HL-60/S4 treated with phorbol 12-myristate 13-acetate at 8.2 ng/mL for 4 days and 3 days (cell line): ENCODE data around the gene GPR179.

ENCODE experiments used
- in situ Hi-C: fragments of 300-500 bp; cut with MboI; formaldehyde crosslinking; loops from 2 replicates; pipeline ENCODE4 v1.15.0; 2022; ENCODE audit warnings: low sequenced_read_pairs

Gene GPR179

GRCh38 chr17:38344420-38344745, 627 bp upstream of the GPR179 start:
- in situ Hi-C loops = no loop called here

DNA sequence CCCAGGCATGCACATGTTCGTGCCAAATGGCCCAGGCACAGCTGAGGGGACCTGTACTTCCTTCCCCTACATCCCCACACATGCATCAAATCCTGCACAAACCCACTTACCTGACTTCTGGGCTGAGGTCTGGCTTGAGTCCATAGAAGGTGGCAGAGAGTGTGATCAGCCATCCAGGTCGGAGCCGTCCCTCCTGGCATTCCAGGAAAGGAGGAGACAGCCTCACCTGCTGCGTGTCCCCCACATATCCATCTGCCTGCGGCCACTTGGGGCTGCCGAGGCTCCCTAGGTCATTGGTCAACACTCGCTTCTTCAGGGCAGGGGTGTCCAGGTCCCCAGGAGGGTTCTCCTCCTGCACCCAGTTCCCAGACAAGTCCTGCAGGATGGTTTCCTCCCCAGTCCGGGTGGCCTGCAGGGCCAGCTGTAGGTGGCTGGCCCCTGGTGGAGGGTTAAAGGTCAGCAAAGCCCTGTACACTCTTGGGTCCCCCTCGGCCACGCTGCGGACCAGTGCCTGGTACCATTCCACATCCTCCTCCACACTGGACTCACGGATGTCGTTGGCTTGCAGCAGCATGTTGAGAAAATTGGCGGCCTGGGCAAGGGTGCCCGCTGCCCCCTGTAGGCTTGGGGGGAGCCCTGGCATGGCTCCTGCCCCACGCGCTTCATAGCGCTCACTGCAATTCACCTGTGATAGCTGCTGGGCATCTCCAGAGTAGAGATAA, 709 bp downstream of the GPR179 start:
- in situ Hi-C loops = no loop called here

DNA sequence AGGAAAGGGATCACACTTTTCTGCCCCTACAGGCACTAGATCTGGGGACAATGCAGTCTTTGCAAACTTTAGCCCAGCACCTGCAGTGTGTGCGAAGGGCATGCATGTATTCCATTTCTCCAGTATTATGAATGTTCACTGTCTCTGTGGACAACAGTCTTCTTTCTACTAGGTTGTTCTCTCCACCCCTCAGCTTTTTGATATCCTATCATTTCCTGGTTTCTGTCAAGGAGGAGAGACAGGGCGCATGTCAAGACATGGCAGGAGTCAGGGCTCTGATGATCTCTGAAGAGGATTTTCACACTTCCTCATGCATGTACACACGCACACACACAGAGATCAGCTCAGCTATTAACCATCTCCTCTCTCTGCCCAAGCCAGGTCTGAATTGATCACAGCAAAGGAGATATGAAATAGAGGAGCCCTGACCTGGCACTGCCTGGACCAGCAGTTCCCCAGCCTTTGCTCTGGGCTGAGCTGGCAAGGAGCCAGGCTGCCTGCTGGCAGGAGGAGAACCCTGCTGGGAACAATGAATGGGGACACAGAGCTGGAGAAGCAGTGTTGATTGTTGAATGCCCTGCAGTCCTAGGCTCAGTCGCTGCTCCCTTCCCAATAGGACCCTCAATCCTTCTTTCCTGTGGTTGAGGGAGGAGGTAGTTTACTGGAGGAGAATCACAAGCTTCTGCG, 2.6 kb downstream of the GPR179 start:
- in situ Hi-C loops = no loop called here

GRCh38 chr17:38339891-38340290, 3.9 kb downstream of the GPR179 start:
- in situ Hi-C loops = no loop called here

DNA sequence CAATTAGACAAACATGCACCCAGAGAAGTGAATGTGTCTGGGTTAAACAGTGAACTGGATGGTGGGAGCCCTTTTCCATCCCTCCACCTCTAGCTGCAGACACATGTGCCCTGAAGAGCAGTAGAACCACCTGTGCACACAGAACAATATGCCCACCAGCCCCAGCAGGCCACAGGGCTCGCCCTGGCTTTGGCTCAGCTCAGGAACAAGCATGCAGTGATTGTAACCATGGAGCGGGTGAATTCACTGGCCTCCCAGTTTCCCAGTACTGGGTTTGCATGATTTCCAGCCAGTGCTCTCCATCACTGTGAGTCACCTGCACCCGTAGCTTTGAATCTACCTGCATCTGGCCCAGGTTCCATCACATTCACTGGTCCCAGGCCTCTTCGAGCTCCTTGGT, 5.2 kb downstream of the GPR179 start:
- in situ Hi-C loops = no loop called here

DNA sequence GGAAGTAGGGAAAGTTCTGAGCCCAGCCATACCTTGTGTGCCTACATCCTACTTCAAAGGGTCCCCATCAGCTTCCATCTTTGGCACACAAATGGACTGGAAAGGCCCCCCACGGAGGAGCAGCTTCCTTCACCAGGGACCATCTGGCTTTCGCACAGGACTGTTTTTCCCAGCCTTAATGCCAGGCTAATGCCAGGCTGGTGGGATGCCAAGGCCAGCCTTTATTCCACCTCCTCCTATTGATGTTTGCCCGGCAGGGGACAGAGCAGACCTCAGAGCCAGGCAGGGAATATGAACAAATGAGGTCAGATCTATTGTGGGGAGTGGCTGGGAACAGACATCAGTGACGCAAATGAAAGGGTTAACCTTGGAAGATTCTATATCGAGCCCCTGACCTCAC, 5.7 kb downstream of the GPR179 start:
- in situ Hi-C loops = no loop called here

DNA sequence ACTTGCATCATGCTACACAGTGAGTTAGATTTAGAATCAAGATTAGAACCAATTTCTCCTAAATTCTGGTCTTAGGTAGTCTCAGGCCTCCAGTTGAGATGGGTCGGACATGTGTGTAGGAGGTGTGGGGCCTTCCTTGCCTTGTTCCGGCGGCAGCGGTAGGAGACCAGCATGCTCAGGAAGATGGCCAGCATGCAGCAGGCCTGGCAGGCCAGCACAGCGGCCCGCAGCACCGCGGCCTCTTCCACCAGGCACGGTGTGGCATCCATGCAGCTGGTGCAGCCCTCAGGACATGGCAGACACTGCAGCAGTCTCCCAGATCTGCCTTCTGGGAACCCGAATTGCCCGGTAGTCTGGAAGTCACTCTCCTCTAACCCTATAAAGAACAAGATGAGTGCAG, 6.9 kb downstream of the GPR179 start:
- in situ Hi-C loops = no loop called here

DNA sequence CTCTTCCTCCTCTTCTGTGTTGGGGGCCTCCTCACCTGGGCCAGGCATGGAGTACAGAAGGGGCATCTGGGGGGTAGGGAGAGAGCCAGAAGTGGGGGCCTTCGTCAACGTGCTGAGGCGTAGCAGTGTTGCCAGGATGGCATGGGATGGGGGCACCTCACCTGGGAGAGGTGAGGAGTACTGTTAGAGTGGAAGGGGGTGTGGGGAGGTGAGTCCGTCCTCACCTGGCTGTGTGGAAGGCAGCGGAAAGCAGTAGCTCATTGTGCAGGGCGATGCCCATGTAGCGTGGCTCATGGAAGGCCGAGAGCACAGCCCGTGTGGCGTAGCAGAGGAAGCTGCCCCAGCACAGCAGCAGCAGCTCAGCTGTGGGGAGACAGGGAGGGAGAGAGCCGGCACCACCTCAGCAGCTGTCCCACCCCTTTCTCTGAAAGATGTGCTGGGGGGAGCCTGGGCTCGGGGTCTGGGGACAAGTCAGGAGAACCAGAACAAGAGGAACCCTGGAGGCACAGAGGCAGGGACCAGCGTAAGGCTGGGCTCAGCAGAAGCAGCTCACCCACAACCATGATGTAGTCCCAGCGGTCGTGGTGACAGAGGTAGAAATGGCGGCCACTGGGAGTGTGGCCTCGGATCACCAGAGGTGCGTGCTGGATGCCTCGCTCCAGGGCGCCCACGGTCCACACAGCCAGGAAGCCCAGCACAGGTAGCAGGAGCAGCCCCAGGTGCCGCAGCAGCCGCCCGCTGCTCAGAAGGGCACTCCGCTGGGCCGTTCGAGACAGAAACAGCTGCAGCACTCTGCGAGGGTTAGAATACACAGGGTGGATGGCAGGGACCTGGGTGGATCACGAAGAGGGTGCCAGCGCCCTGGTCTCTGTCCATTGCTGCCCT, 9.0 kb downstream of the GPR179 start:
- in situ Hi-C loops = no loop called here

DNA sequence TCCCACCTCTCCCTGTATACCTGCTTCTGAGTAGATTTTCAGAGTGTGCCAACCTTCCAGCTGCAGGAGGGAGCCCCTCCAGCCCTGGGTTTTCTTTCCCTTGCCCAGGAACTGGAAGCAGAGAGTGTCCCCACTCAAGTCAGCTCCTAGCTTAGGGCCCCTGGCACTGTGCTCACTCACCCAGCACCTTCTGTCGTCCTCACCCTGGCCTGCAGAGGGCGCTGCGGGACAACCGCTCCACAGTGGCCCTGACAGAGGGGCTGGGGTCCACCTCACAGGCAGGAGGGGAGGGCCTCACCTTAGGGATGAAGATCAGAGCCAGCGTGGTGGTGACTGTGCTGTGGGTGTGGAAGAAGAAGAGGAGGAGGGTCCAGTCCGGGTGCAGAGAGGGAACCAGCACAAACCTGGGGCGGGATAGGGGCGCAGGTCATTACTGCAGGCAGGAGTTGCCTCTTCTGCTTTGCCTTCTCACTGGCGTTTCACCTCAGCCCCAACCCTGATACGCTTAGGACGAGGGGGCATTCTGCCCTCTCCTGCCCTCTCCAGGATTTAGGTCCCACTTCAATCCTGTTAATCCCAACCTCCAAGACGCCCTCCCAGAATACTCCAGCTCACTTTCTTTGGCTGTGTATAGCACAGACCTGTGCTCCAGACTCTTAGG, 10.0 kb downstream of the GPR179 start:
- in situ Hi-C loops = no loop called here

DNA sequence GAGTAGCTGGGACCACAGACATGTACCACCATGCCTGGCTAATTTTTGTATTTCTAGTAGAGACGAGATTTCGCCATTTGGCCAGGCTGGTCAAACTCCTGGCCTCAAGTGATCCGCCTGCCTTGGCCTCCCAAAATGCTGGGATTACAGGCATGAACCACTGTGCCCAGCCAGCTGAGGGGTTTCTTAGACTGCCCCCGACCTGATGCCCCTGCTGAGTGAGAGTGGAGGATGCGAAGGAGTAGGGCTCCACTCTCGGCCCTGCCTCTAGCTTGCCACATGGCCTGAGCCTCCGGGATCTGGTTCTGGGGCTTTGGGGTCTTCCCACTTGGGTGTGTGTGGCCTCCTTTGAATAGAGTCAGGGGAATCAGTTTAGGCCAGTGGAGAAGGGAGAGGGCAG, 11.0 kb downstream of the GPR179 start:
- in situ Hi-C loops = no loop called here

DNA sequence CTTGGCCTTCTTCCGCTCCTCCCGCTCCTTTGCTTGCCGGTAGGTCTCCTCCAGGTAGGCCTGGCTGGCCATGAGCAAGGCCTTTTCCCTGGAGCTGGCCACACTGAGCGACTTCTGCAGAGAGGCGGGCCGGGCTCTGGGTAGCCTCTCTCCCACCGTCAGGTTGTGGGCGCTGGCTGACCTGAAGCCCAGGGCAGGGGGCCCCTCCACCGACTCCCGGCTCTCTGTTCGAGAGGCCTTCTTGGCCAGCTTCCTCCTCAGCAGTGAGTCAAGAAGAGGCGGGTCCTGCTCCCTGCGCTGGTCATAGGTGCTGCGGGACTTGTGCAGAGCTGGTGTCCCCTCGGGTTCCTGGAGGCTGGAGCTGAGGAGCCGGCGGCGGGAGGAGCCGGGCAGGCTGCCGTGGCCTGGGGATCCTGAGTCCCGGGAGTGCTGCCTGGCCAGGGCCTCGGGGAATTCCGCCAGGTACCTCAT, 12.8 kb downstream of the GPR179 start:
- in situ Hi-C loops = no loop called here

- in situ Hi-C loops = no loop called here
Observed at GRCh38 chr17:38329808-38330730, 13.7 kb downstream of the GPR179 start.

GRCh38 chr17:38329284-38329683, 14.5 kb downstream of the GPR179 start:
- in situ Hi-C loops = no loop called here

GRCh38 chr17:38328620-38329019, 15.1 kb downstream of the GPR179 start:
- in situ Hi-C loops = no loop called here

DNA sequence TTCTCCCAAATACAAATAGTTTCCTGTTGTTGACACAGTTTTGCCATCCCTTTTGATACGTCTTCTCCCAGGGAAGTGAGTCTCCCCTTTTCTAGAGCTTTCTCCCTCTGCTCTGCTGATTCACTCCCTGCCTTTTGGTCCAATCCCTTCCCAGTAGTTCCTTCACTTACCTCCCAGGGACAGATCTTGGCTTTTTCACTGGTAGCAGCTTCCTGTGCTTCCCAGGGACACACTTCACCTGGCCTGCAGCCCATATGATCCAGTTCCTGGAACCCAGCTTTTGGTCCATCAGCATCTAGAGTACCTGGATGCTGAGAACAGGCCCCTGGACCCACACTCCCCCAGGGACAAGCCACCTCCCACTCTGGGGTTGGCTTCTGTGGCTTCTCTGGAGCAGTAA, 15.8 kb downstream of the GPR179 start:
- in situ Hi-C loops = no loop called here

GRCh38 chr17:38326996-38327792, 16.6 kb downstream of the GPR179 start:
- in situ Hi-C loops = no loop called here

GRCh38 chr17:38325221-38325851, 18.4 kb downstream of the GPR179 start:
- in situ Hi-C loops = no loop called here

DNA sequence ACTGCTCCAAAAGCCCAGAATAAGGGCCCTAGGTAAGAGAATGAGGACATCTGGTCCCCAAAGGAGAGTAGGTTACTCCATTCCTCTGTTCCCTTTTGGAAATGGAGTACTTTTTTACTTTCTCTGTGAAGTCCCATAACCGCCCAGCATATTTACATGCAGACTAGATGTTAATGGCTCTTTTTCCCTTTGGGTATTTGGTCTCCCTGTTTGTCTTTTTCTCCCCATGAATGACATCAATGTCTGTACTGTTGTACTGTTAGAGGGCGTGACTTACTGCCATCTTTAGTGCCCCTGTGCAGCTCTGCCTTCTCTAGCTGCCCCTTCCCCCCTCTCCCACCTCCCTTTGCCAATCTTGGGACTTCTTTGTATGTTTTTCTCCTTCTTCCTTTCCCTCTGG, 19.0 kb downstream of the GPR179 start:
- in situ Hi-C loops = no loop called here

DNA sequence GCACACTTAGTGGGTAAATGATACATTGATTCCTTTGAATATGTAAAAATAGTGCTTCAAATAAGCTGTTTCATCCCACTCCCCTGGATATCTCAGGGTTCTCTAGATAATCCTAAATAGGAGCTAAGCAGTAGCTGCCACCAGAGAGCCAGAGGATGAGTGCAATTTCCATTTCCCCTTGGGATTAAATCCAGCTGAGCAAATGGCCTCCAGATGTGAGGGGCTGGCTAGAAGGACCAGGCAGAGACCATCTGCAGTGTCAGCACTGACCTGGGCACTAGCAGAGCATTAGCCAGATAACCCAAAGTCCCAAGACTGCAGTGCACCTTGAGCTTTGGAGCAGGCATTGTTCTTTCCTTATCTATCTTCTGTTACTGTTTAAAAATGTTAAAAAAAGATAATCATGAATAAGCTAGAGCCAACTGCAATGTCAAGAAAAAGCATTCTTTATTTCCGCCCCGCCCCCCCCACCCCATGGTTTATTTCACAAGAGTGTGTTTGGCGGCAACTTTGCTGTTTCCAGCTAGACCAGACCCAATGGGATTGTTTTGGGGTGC, 19.5 kb downstream of the GPR179 start:
- in situ Hi-C loops = no loop called here
